Endometrium (tissue), 2 donors: ENCODE results near the gene ASPG.

ENCODE experiments used
- FAIRE-seq: peaks from 2 replicates; lab custom pipeline; 2012; peaks lifted over from hg19 to GRCh38; lab: Jason Lieb, UNC
- donor health status: control.
- donor health status: control.

The ASPG gene

GRCh38 chr14:104136472-104137296, 51.2 kb downstream of the ASPG start:
- FAIRE-seq = no peak

- FAIRE-seq = no peak
Measured at GRCh38 chr14:104137297-104138097, 52.0 kb downstream of the ASPG start.

- FAIRE-seq = no peak
Measured at GRCh38 chr14:104138098-104138717, 52.7 kb downstream of the ASPG start, which contains the start of gene KIF26A. Gene KIF26A, plus strand, starts transcription at chr14:104138587. Its CDS starts 136 bp downstream, at chr14:104138723.

GRCh38 chr14:104138718-104139459, 53.4 kb downstream of the ASPG start:
- FAIRE-seq = no peak

GRCh38 chr14:104139460-104140212, 54.1 kb downstream of the ASPG start:
- FAIRE-seq = no peak

GRCh38 chr14:104140213-104140462, 54.6 kb downstream of the ASPG start:
- FAIRE-seq = no peak

- FAIRE-seq = no peak
Measured at GRCh38 chr14:104140463-104141331, 55.2 kb downstream of the ASPG start.

GRCh38 chr14:104141621-104142091, 56.2 kb downstream of the ASPG start:
- FAIRE-seq = no peak

GRCh38 chr14:104142136-104142945, 56.8 kb downstream of the ASPG start:
- no peak for FAIRE-seq

- FAIRE-seq = no peak
Measured at GRCh38 chr14:104142946-104143470, 57.5 kb downstream of the ASPG start.

GRCh38 chr14:104143521-104144452, 58.3 kb downstream of the ASPG start:
- FAIRE-seq = no peak

GRCh38 chr14:104144453-104144790, 58.9 kb downstream of the ASPG start:
- no peak for FAIRE-seq

GRCh38 chr14:104144911-104145825, 59.7 kb downstream of the ASPG start:
- FAIRE-seq = no peak

GRCh38 chr14:104145826-104146601, 60.5 kb downstream of the ASPG start:
- FAIRE-seq = no peak

GRCh38 chr14:104146651-104147345, 61.3 kb downstream of the ASPG start:
- no peak for FAIRE-seq
